GM12892 (cell line): ENCODE results near the gene ZNF483.
"Not testable (repeated sequence)": the region's sequence is repeated elsewhere in the genome, so short reads cannot be mapped to it uniquely, and the experiment has no call there.

Experiments
- POLR2A ChIP-seq: IDR thresholded peaks from 2 replicates; pipeline ENCODE4 v1.6.1; 2011; ENCODE audit warnings: low read depth, low read length, control low read depth
- POLR2AphosphoS5 ChIP-seq: IDR thresholded peaks from 2 replicates; pipeline ENCODE4 v1.6.1; 2011; ENCODE audit warnings: low read depth, low read length, control low read depth

- not testable (repeated sequence) for TF ChIP-seq POLR2A, POLR2AphosphoS5
Observed at GRCh38 chr9:111555425-111555824, 30.4 kb downstream of the ZNF483 start.
